K562 (cell line): ENCODE data around the gene MLLT3. TPM values are rescaled to one million over a fixed set of nuclear protein-coding genes. Genes with fewer than 3 reads are reported as not detected.

Experiments
- ATAC-seq: fragments of 200-7000 bp; cut with Tn5 transposase; 3 replicates; pipeline ENCODE4 v1.9.1; 2020; ENCODE audit warnings: moderate library complexity
- BruUV-seq: library from RNA; stranded (reverse); fragments of 400-500 nt; replicated peaks from 2 replicates; lab custom pipeline; 2021; lab: Mats Ljungman, UMichigan
- CTCF ChIA-PET: fragments of 300-600 bp; formaldehyde crosslinking; extraction: SDS; loops from one replicate; lab custom pipeline; 2021; ENCODE audit warnings: low intra/inter-chr PET ratio; lab: Yijun Ruan, JAX
- POLR2A ChIA-PET: fragments of 300-600, 350-650 bp; sonication (Branson Sonifier 250); formaldehyde crosslinking; extraction: SDS; loops from one replicate; lab custom pipeline; 2021; ENCODE audit warnings: antibody characterized with exemption, inconsistent platforms; lab: Yijun Ruan, JAX
- DNase-seq, 4 experiments: peaks; one replicate each; pipeline versions ENCODE4 v3.0.0 to v3.0.0-alpha.2; 2011 to 2018; ENCODE audit warnings: low spot score in 3 of 4, mixed read lengths in 3 of 4; ENCODE audit errors: extremely low read depth in 1 of 4
- FAIRE-seq: peaks from 2 replicates; lab custom pipeline; 2011; peaks lifted over from hg19 to GRCh38; lab: Jason Lieb, UNC
- H2AFZ ChIP-seq: 2 replicates; pipeline ENCODE4 v1.6.0; 2011; ENCODE audit warnings: low read depth, low read length, control low read depth, inconsistent platforms
- H3K27ac ChIP-seq: fragments of 200-600 bp; 3 replicates; pipeline ENCODE4 v1.8.0; 2011; ENCODE audit warnings: low read depth, mild to moderate bottlenecking, control low read depth, inconsistent platforms, low read length, moderate library complexity, mixed read lengths; ENCODE audit errors: extremely low read depth
- H3K27me3 ChIP-seq, 2 experiments: fragments of 300-600 bp in 1 of 2; 2 replicates in 1 of 2; 3 replicates in 1 of 2; pipeline versions ENCODE4 v1.6.0 to v1.8.0; 2011; ENCODE audit warnings: inconsistent platforms in 2 of 2, low read length in 2 of 2, mild to moderate bottlenecking in 1 of 2, mixed read lengths in 1 of 2, moderate library complexity in 1 of 2; ENCODE audit not compliant: control insufficient read depth in 2 of 2, insufficient read depth in 2 of 2
- H3K36me3 ChIP-seq: fragments of 300-600 bp; 3 replicates; pipeline ENCODE4 v1.8.0; 2011; ENCODE audit warnings: mild to moderate bottlenecking, low read length, inconsistent platforms; ENCODE audit not compliant: control insufficient read depth, insufficient read depth
- H3K4me1 ChIP-seq, 2 experiments: fragments of 200-600 bp in 1 of 2; replicated peaks in 1 of 2; 2 replicates in 1 of 2; 3 replicates in 1 of 2; pipeline versions ENCODE4 v1.5.1 to v1.8.0; 2011; ENCODE audit warnings: inconsistent platforms in 2 of 2, low read length in 2 of 2, mild to moderate bottlenecking in 1 of 2, mixed read lengths in 1 of 2, moderate library complexity in 1 of 2; ENCODE audit not compliant: control insufficient read depth in 2 of 2, insufficient read depth in 2 of 2
- H3K4me2 ChIP-seq: 2 replicates; pipeline ENCODE4 v1.6.1; 2011; ENCODE audit warnings: low read length, control low read depth, inconsistent platforms, mixed read lengths; ENCODE audit not compliant: insufficient read depth
- H3K4me3 ChIP-seq: fragments of 200-600 bp; sonication (generic), shearing (Covaris generic); 2 replicates; pipeline ENCODE4 v1.5.1; 2016; ENCODE audit warnings: control low read depth, inconsistent platforms
- H3K79me2 ChIP-seq: fragments of 200-600 bp; 3 replicates; pipeline ENCODE4 v1.8.0; 2011; ENCODE audit warnings: low read length, inconsistent platforms; ENCODE audit not compliant: control insufficient read depth, insufficient read depth
- H3K9ac ChIP-seq, 2 experiments: 2 replicates each; pipeline versions ENCODE4 v1.6.0 to v1.6.1; 2011; ENCODE audit warnings: low read depth in 2 of 2, low read length in 2 of 2, control low read depth in 1 of 2, inconsistent platforms in 1 of 2, mild to moderate bottlenecking in 1 of 2, mixed read lengths in 1 of 2; ENCODE audit not compliant: insufficient read depth in 1 of 2
- H3K9me1 ChIP-seq: one replicate; pipeline ENCODE4 v1.6.0; 2011; ENCODE audit warnings: inconsistent platforms, mild to moderate bottlenecking, low read length, moderate library complexity; ENCODE audit not compliant: control insufficient read depth, insufficient read depth
- H3K9me3 ChIP-seq: replicated peaks from 2 replicates; pipeline ENCODE4 v1.5.1; 2011; ENCODE audit warnings: low read depth, low read length, inconsistent platforms; ENCODE audit not compliant: control insufficient read depth, insufficient read depth
- H4K20me1 ChIP-seq: replicated peaks from 2 replicates; pipeline ENCODE4 v1.6.1; 2011; ENCODE audit warnings: low read length, inconsistent platforms, mixed read lengths; ENCODE audit not compliant: control insufficient read depth, insufficient read depth
- CHD7 ChIP-seq: fragments of 200-600 bp; sonication (generic); IDR thresholded peaks from one replicate; pipeline ENCODE4 v1.6.1; 2012; ENCODE audit warnings: mild to moderate bottlenecking, low read depth, low read length, inconsistent platforms
- E2F5 ChIP-seq: sonication (generic); formaldehyde crosslinking; IDR thresholded peaks from 2 replicates; pipeline ENCODE4 v1.8.0; 2022; ENCODE audit warnings: mild to moderate bottlenecking, missing genetic modification reagents
- NUFIP1 ChIP-seq: fragments of 450-650 bp; IDR thresholded peaks from 2 replicates; pipeline ENCODE4 v1.6.1; 2018; ENCODE audit not compliant: partially characterized antibody
- PHF21A ChIP-seq: fragments of 450-650 bp; IDR thresholded peaks from 2 replicates; pipeline ENCODE4 v1.6.1; 2017; ENCODE audit warnings: low read depth, borderline replicate concordance
- POU5F1 ChIP-seq: fragments of 150-350 bp; IDR thresholded peaks from 2 replicates; pipeline ENCODE4 v1.6.1; 2014; ENCODE audit warnings: borderline replicate concordance, low read length, low read depth, mild to moderate bottlenecking; ENCODE audit not compliant: partially characterized antibody
- ZNF316 ChIP-seq: fragments of 450-650 bp; IDR thresholded peaks from 2 replicates; pipeline ENCODE4 v1.6.1; 2016
- ZNF395 ChIP-seq: fragments of 200-800 bp; sonication (Bioruptor generic); IDR thresholded peaks from 2 replicates; pipeline ENCODE4 v1.6.1; 2017; ENCODE audit warnings: missing genetic modification characterization, missing compliant biosample characterization
- WGBS: fragments of 100-300 bp; shearing (Covaris generic); methylation state at CpG from one replicate; pipeline ENCODE4 v1.1.6; 2016; ENCODE audit warnings: low coverage, mixed read lengths; ENCODE audit not compliant: insufficient coverage; ENCODE audit errors: missing lambda C conversion rate; 5-methylcytosine and 5-hydroxymethylcytosine counted together
- in situ Hi-C: fragments of 300-500 bp; cut with MboI; formaldehyde crosslinking; loops from 4 replicates; pipeline ENCODE4 v1.15.0; 2018; ENCODE audit warnings: inconsistent platforms, mixed read lengths
- intact Hi-C: fragments of 100-400 bp; cut with micrococcal nuclease; formaldehyde crosslinking; loops from 2 replicates; pipeline ENCODE4 v1.14.2; 2022
- polyA plus RNA-seq, 8 experiments: library from polyadenylated mRNA; depleted of rRNA in 4 of 8; stranded (reverse) in 5 of 8; unstranded in 3 of 8; fragments of >200 nt; fragmentation: Nextera tagmentation in 2 of 8; fragmentation: Illumina TruSeq in 1 of 8; extraction: Ambion mirVana in 2 of 8; extraction: Trizol in 1 of 8; gene quantifications; 2 replicates each; pipeline versions ENCODE4 v1.2.1 to v1.2.3, GENCODE V29; 2011 to 2014; ENCODE audit warnings: inconsistent platforms in 1 of 8, missing spikeins in 1 of 8
- total RNA-seq, 7 experiments: library from RNA; depleted of rRNA in 6 of 7; stranded (reverse); fragments of >200 nt in 6 of 7; fragmentation: Illumina TruSeq in 2 of 7; extraction: Trizol in 2 of 7; gene quantifications; 2 replicates each; pipeline versions ENCODE4 v1.2.1 to v1.2.3, GENCODE V29; 2011 to 2021; ENCODE audit warnings: low replicate concordance in 1 of 7

Gene MLLT3
- total and polyA plus RNA-seq, 9 of the 15 experiments (the other 6 are each of a cell fraction or from before 2014, with no cell fraction given), result 0.07 to 0.42 (median 0.22) TPM; not detected in 4

- no peak overlapping the region for H3K4me2 ChIP-seq
- no peaks in the 10 kb centered on the region for H4K20me1 ChIP-seq
- no peak overlapping the region for H2AFZ ChIP-seq
- DNase-seq, result no peak
- no peak overlapping the region for H3K4me3 ChIP-seq
- no peaks in the 10 kb centered on the region for H3K9me3 ChIP-seq
- no peaks in the 10 kb centered on the region for H3K27me3 ChIP-seq
- POLR2A ChIA-PET, result no interaction called here
- BruUV-seq, result no TSS peak
- FAIRE-seq, result no peak
- in situ Hi-C loops, result no loop called here
- CTCF ChIA-PET, result no interaction called here
- H3K36me3 ChIP-seq, result no peaks in the 10 kb centered on the region
- WGBS, result 0% methylated on average over 4 of the region's 4 CpGs
- no peaks in the 10 kb centered on the region for H3K4me1 ChIP-seq
- H3K9me1 ChIP-seq, result no peaks in the 10 kb centered on the region
- intact Hi-C loops, result no loop called here
- no peak for ATAC-seq
- no peak overlapping the region for H3K27ac ChIP-seq
- no peaks in the 10 kb centered on the region for H3K79me2 ChIP-seq
- no peak overlapping the region for H3K9ac ChIP-seq
- TF ChIP-seq POU5F1 (no peak), NUFIP1 (no peak), E2F5 (no peak), PHF21A (no peak), CHD7 (no peak), ZNF316 (no peak), ZNF395 (CRISPR knock-in tag) (no peak)
Measured at GRCh38 chr9:20402273-20402875, 219.9 kb downstream of the MLLT3 start.
